Pancreas (tissue), 10 donors: ENCODE data around the gene NFX1. TPM values are rescaled to one million over a fixed set of nuclear protein-coding genes. Genes with fewer than 3 reads are reported as not detected.

Source experiments
- ATAC-seq, 4 donors: fragments of 200-7000 bp; cut with Tn5 transposase; one replicate each; pipeline versions ENCODE4 v1.8.0 to v1.9.1; 2020; ENCODE audit warnings: mild to moderate bottlenecking in 4 of 4, moderate library complexity in 4 of 4
- DNase-seq, 6 donors: peaks; one replicate each; pipeline ENCODE4 v3.0.0-alpha.2; 2020
- FAIRE-seq: peaks from 2 replicates; lab custom pipeline; 2012; peaks lifted over from hg19 to GRCh38; lab: Jason Lieb, UNC
- H3K27ac ChIP-seq, 4 donors: fragments of 200-600 bp; sonication (generic); 1 replicate in 3 of 4; 2 replicates in 1 of 4; pipeline versions ENCODE4 v1.5.0 to v1.8.0; 2020
- H3K27me3 ChIP-seq, 4 donors: fragments of 200-600 bp; one replicate each; pipeline ENCODE4 v1.8.0; 2021
- H3K36me3 ChIP-seq, 3 donors: fragments of 200-600 bp; sonication (generic) in 1 of 3; one replicate each; pipeline versions ENCODE4 v1.5.0 to v1.8.0; 2020 to 2021
- H3K4me1 ChIP-seq, 3 donors: fragments of 200-600 bp; one replicate each; pipeline ENCODE4 v1.8.0; 2021
- H3K4me3 ChIP-seq, 4 donors: fragments of 200-600 bp; sonication (generic) in 2 of 4; one replicate each; pipeline versions ENCODE4 v1.5.0 to v1.8.0; 2020 to 2021
- H3K9me3 ChIP-seq, 4 donors: fragments of 200-600 bp; one replicate each; pipeline ENCODE4 v1.8.0; 2021
- WGBS, 2 donors: extraction: QIAGEN DNeasy Blood & Tissue Kit; methylation state at CpG; one replicate each; pipeline ENCODE4 v1.1.7; 2013; 5-methylcytosine and 5-hydroxymethylcytosine counted together
- intact Hi-C, 3 donors: fragments of 100-400 bp; cut with DNase I; formaldehyde crosslinking; loops; one replicate each; pipeline versions ENCODE4 v1.11.1 to v1.14.2; 2022
- polyA plus RNA-seq, 2 donors: library from polyadenylated mRNA; stranded (reverse); fragments of 200-250 nt; gene quantifications; one replicate each; pipeline ENCODE4 v1.2.3, GENCODE V29; 2013
- total RNA-seq, 6 donors: library from RNA; stranded (reverse); fragmentation: NEBNext Ultra II Directional in 4 of 6; extraction: Animal tissue kit (Norgen Biotek cat#: 25700) in 4 of 6; gene quantifications; one replicate each; pipeline versions ENCODE4 v1.2.1 to v1.2.4, GENCODE V29; 2021 to 2023
- TF ChIP-seq, protein P1 (sequence below), 4 donors: fragments of 200-600 bp; sonication (generic) in 3 of 4; IDR thresholded peaks; one replicate each; pipeline versions ENCODE4 v1.5.0 to v1.8.0; 2021; ENCODE audit warnings: antibody characterized with exemption in 4 of 4
- donor health status: healthy with polysubstance abuse.
- donor health status: DM: no; HTN: no; CAD: no; lungs with moderate emphysema.
- donor health status: DM: no; HTN: no; CAD: no.
- donor health status: control.
- donor health status: control.
- donor health status: Bipolar disorder and iron deficiency.
- donor health status: DM: yes; HTN: yes; CAD: no.
- donor health status: DM: no; HTN: no; CAD: no.
- donor health status: DM: no; HTN: no; CAD: no.
- donor health status: DM: yes; HTN: yes; CAD: no.

The NFX1 gene
- total and polyA plus RNA-seq, 8 donors, result 8.2 to 19.2 (median 16.5) TPM

DNA sequence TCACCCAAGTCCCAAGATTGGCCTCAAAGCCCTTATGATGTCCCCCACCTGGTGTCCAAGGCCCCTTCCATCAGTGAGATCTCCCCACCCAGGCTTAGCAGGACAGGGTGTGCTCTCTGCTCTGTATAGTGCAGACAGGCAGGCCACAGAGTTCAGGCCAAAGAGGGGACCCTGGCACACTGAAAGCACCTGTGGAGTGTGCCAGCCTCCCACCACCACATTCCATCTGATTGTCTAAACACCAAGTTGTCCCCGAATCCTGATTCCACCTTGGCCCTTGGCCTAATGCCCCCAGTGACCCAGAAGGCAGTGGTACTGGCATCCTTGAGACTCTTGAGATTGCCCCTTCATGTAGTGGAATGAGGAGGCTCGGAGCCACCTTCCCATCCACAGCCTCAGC, 45.0 kb upstream of the NFX1 start:
- Histone ChIP-seq H3K4me1 (no peaks in the 10 kb centered on the region), H3K36me3 (no peaks in the 10 kb centered on the region), H3K9me3 (no peaks in the 10 kb centered on the region), H3K4me3 (no peak overlapping the region), H3K27me3 (no peaks in the 10 kb centered on the region), H3K27ac (no peak overlapping the region)
- 81 to 92% methylated on average over 2 of the region's 2 CpGs for WGBS, 2 donors
- TF ChIP-seq, protein P1, sequence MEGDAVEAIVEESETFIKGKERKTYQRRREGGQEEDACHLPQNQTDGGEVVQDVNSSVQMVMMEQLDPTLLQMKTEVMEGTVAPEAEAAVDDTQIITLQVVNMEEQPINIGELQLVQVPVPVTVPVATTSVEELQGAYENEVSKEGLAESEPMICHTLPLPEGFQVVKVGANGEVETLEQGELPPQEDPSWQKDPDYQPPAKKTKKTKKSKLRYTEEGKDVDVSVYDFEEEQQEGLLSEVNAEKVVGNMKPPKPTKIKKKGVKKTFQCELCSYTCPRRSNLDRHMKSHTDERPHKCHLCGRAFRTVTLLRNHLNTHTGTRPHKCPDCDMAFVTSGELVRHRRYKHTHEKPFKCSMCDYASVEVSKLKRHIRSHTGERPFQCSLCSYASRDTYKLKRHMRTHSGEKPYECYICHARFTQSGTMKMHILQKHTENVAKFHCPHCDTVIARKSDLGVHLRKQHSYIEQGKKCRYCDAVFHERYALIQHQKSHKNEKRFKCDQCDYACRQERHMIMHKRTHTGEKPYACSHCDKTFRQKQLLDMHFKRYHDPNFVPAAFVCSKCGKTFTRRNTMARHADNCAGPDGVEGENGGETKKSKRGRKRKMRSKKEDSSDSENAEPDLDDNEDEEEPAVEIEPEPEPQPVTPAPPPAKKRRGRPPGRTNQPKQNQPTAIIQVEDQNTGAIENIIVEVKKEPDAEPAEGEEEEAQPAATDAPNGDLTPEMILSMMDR (IDR thresholded peaks at IDR 0.05), result no peak
- no peak for FAIRE-seq
- ATAC-seq, result no peak
- no peak for DNase-seq
- intact Hi-C loops, result loop anchor here in 1 of 3 donors (10.0 kb wide), 1 partner anchor 61 kb away; no protein-coding TSS in a partner anchor

DNA sequence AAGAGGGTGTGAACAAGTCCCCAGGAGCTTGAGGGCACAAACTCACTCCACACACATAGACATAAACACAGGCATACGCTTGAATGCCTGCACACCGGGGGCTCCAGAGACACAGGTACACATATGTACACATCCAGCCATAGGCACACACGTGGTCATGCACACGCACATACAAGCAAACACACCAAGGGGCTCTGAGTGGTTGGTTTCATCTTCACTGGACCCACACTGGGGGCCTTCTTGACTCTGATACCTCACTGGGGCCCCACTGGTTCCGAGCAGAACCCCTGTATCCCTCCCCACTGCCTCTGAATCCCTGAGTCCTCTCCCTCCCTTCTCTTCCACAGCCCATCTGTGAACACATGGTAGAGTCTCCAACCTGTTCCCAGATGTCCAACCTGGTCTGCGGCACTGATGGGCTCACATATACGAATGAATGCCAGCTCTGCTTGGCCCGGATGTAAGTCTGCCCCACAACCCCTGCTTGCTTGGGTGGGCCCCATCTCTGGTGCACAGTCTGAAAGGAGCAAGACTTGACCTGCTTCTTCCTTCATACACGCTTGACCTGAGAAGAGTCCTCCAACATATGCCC, 44.0 kb upstream of the NFX1 start:
- TF ChIP-seq, protein P1 (IDR thresholded peaks at IDR 0.05), result no peak
- no peaks in the 10 kb centered on the region for H3K9me3 ChIP-seq
- no peak for ATAC-seq
- no peak overlapping the region for H3K27ac ChIP-seq
- no peak for DNase-seq
- no peak for FAIRE-seq
- 88 to 93% methylated on average over 9 of the region's 9 CpGs for WGBS, 2 donors
- no peaks in the 10 kb centered on the region for H3K27me3 ChIP-seq
- no peaks in the 10 kb centered on the region for H3K36me3 ChIP-seq
- intact Hi-C loops, result loop anchor here in 1 of 3 donors (10.0 kb wide), 1 partner anchor 62 kb away; no protein-coding TSS in a partner anchor
- H3K4me3 ChIP-seq, result no peak overlapping the region
- no peaks in the 10 kb centered on the region for H3K4me1 ChIP-seq

- H3K36me3 ChIP-seq, result peaks cover 0 to 9% (median 0%) of the 10 kb centered on the region in 3 donors
- DNase-seq (no peak), ATAC-seq (no peak), FAIRE-seq (no peak)
- no peak overlapping the region for H3K4me3 ChIP-seq
- no peaks in the 10 kb centered on the region for H3K4me1 ChIP-seq
- TF ChIP-seq, protein P1 (IDR thresholded peaks at IDR 0.05), result no peak
- no peaks in the 10 kb centered on the region for H3K27me3 ChIP-seq
- H3K9me3 ChIP-seq, result no peaks in the 10 kb centered on the region
- no peak overlapping the region for H3K27ac ChIP-seq
- WGBS, 2 donors, result 79 to 88% methylated on average over 3 of the region's 3 CpGs
- intact Hi-C loops, result loop anchor here in 1 of 3 donors (10.0 kb wide), 1 partner anchor 64 kb away; no protein-coding TSS in a partner anchor
Observed at GRCh38 chr9:33248606-33249005, 41.7 kb upstream of the NFX1 start.

DNA sequence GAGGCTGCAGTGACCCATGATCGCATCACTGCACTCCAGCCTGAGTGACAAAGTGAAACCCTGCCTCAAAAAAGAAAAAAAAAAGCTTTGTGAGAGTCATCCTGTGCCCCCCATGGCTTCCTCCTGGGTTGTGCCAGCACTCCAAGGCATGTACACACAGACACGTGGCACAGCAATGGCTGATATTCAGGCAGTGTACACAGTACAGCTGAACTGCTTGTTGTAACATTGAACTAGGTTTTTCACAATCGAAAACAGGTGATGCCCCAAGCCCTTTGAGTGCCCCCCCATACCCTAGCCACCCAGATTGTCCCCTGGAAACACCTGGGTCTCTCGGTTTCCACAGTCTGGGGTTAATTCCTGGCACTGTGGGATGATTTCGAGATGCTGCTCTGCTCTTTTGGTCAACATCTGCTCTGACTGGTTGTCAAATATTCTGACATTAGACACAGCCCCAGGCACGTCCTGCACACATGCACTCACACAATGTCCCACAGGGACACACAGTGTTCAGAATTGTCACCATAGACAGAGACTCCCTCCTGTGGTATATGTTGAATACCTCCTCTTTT, 41.1 kb upstream of the NFX1 start:
- no peak for FAIRE-seq
- WGBS, 2 donors, result 71 to 74% methylated on average over 6 of the region's 6 CpGs
- DNase-seq, result no peak
- no peak overlapping the region for H3K4me3 ChIP-seq
- TF ChIP-seq, protein P1 (IDR thresholded peaks at IDR 0.05), result no peak
- H3K9me3 ChIP-seq, result no peaks in the 10 kb centered on the region
- peaks cover 0 to 10% (median 0%) of the 10 kb centered on the region in 3 donors for H3K36me3 ChIP-seq
- no peaks in the 10 kb centered on the region for H3K27me3 ChIP-seq
- ATAC-seq, result no peak
- intact Hi-C loops, result loop anchor here in 1 of 3 donors (10.0 kb wide), 1 partner anchor 64 kb away; no protein-coding TSS in a partner anchor
- no peaks in the 10 kb centered on the region for H3K4me1 ChIP-seq
- H3K27ac ChIP-seq, result no peak overlapping the region

- peaks cover 0 to 18% (median 4%) of the 10 kb centered on the region in 3 donors for H3K36me3 ChIP-seq
- intact Hi-C loops, result loop anchor here in 2 of 3 donors (10.0 kb wide), 2 partner anchors 55 to 65 kb away; no protein-coding TSS in a partner anchor
- no peak overlapping the region for H3K27ac ChIP-seq
- H3K4me3 ChIP-seq, result no peak overlapping the region
- no peak for FAIRE-seq
- ATAC-seq, result no peak
- TF ChIP-seq, protein P1 (IDR thresholded peaks at IDR 0.05), result no peak
- no peaks in the 10 kb centered on the region for H3K27me3 ChIP-seq
- no peaks in the 10 kb centered on the region for H3K4me1 ChIP-seq
- H3K9me3 ChIP-seq, result no peaks in the 10 kb centered on the region
- DNase-seq, result no peak
- WGBS, 2 donors, result 92 to 100% methylated on average over 2 of the region's 2 CpGs
Observed at GRCh38 chr9:33249983-33250382, 40.3 kb upstream of the NFX1 start.
